PC-9 (cell line): ENCODE results near the gene EIF4E1B. TPM values are rescaled to one million over a fixed set of nuclear protein-coding genes. Genes with fewer than 3 reads are reported as not detected.

Experiments
- BruUV-seq: library from RNA; stranded (reverse); fragments of 400-500 nt; replicated peaks from 2 replicates; lab custom pipeline; 2021; lab: Mats Ljungman, UMichigan
- CTCF ChIA-PET: fragments of 300-600 bp; sonication (Branson Sonifier 250); formaldehyde crosslinking; loops from one replicate; lab custom pipeline; 2022; ENCODE audit warnings: antibody characterized with exemption; lab: Charles Lee
- POLR2A ChIA-PET: fragments of 300-600 bp; sonication (Branson Sonifier 250); formaldehyde crosslinking; loops from one replicate; lab custom pipeline; 2022; ENCODE audit warnings: antibody characterized with exemption; ENCODE audit not compliant: unreplicated experiment; lab: Charles Lee
- DNase-seq, 2 experiments: peaks; one replicate each; pipeline versions ENCODE4 v3.0.0 to v3.0.0-alpha.2; 2015 to 2022; ENCODE audit warnings: mixed read lengths in 1 of 2
- H2AFZ ChIP-seq: fragments of 200-600 bp; sonication (generic); 2 replicates; pipeline ENCODE4 v1.8.1; 2017; ENCODE audit warnings: antibody characterized with exemption
- H3F3A ChIP-seq: fragments of 200-600 bp; sonication (generic); 2 replicates; pipeline ENCODE4 v1.8.1; 2017; ENCODE audit warnings: antibody characterized with exemption, mild to moderate bottlenecking, low read depth; ENCODE audit not compliant: insufficient read depth
- H3K27ac ChIP-seq: fragments of 200-600 bp; sonication (generic); 2 replicates; pipeline ENCODE4 v1.6.1; 2016; ENCODE audit warnings: mixed run types
- H3K27me3 ChIP-seq: fragments of 200-600 bp; sonication (generic); 2 replicates; pipeline ENCODE4 v1.6.1; 2016; ENCODE audit warnings: low read depth, mixed run types; ENCODE audit not compliant: insufficient read depth
- H3K36me3 ChIP-seq: fragments of 200-600 bp; sonication (generic); 2 replicates; pipeline ENCODE4 v1.6.1; 2016; ENCODE audit warnings: low read depth, mixed run types
- H3K4me1 ChIP-seq: fragments of 200-600 bp; sonication (generic); replicated peaks from 2 replicates; pipeline ENCODE4 v1.6.1; 2016; ENCODE audit warnings: mixed run types; ENCODE audit not compliant: insufficient read depth
- H3K4me2 ChIP-seq: fragments of 200-600 bp; sonication (generic); 2 replicates; pipeline ENCODE4 v1.6.1; 2017; ENCODE audit warnings: mixed run types
- H3K4me3 ChIP-seq: fragments of 200-600 bp; sonication (generic); 2 replicates; pipeline ENCODE4 v1.6.1; 2016; ENCODE audit warnings: mixed run types
- H3K79me2 ChIP-seq: fragments of 200-600 bp; sonication (generic); 2 replicates; pipeline ENCODE4 v1.6.1; 2017; ENCODE audit warnings: low read depth, mixed run types
- H3K9me2 ChIP-seq: fragments of 200-600 bp; sonication (generic); 2 replicates; pipeline ENCODE4 v1.8.1; 2017; ENCODE audit warnings: mild to moderate bottlenecking; ENCODE audit not compliant: insufficient read depth
- H3K9me3 ChIP-seq: fragments of 200-600 bp; sonication (generic); 2 replicates; pipeline ENCODE4 v1.8.1; 2016; ENCODE audit warnings: low read depth; ENCODE audit not compliant: insufficient read depth
- H4K20me1 ChIP-seq: fragments of 200-600 bp; sonication (generic); 2 replicates; pipeline ENCODE4 v1.8.1; 2017; ENCODE audit not compliant: insufficient read depth
- CTCF ChIP-seq: fragments of 200-600 bp; sonication (generic); conservative IDR thresholded peaks from 2 replicates; pipeline ENCODE4 v1.6.1; 2017; ENCODE audit warnings: mixed run types, antibody characterized with exemption, mild to moderate bottlenecking, moderate library complexity
- EZH2 ChIP-seq: fragments of 200-600 bp; sonication (generic); IDR thresholded peaks from 2 replicates; pipeline ENCODE4 v1.8.0; 2017; ENCODE audit warnings: antibody characterized with exemption, low read depth
- intact Hi-C: fragments of 100-400 bp; cut with micrococcal nuclease; formaldehyde crosslinking; loops from one replicate; pipeline ENCODE4 v1.10.0; 2022; ENCODE audit not compliant: unreplicated experiment
- total RNA-seq: library from RNA; stranded (reverse); gene quantifications from 2 replicates; pipeline ENCODE4 v1.2.3, GENCODE V29; 2021

Gene EIF4E1B
- total RNA-seq, 1 experiment from 2014 or later = not detected

- Histone ChIP-seq H3K4me3 (no peak overlapping the region), H3K9me2 (no peaks in the 10 kb centered on the region), H3K79me2 (no peaks in the 10 kb centered on the region), H3K4me1 (peaks cover 9% of the 10 kb centered on the region; the same call in 1 of the 2 replicates), H3K27ac (no peak overlapping the region), H3F3A (no peaks in the 10 kb centered on the region), H3K9me3 (no peaks in the 10 kb centered on the region), H4K20me1 (no peaks in the 10 kb centered on the region), H2AFZ (no peak overlapping the region), H3K36me3 (no peaks in the 10 kb centered on the region), H3K27me3 (peaks cover 16% of the 10 kb centered on the region; the same call in 1 of the 2 replicates), H3K4me2 (no peak overlapping the region)
- DNase-seq = no peak
- CTCF ChIA-PET = no interaction called here
- no TSS peak for BruUV-seq
- POLR2A ChIA-PET = no interaction called here
- intact Hi-C loops = no loop called here
- TF ChIP-seq EZH2 (no peak), CTCF (no peak)
Observed at GRCh38 chr5:176619569-176620332, 10.7 kb upstream of the EIF4E1B start.

- no TSS peak for BruUV-seq
- CTCF ChIA-PET = no interaction called here
- TF ChIP-seq CTCF (no peak), EZH2 (no peak)
- no peaks in the 10 kb centered on the region for H3K79me2 ChIP-seq
- no peaks in the 10 kb centered on the region for H3F3A ChIP-seq
- no peaks in the 10 kb centered on the region for H3K9me3 ChIP-seq
- H3K4me1 ChIP-seq = peaks cover 2% of the 10 kb centered on the region; the same call in 1 of the 2 replicates
- H3K4me2 ChIP-seq = no peak overlapping the region
- H3K27me3 ChIP-seq = peaks cover 16% of the 10 kb centered on the region; the same call in 1 of the 2 replicates
- no peaks in the 10 kb centered on the region for H3K9me2 ChIP-seq
- DNase-seq = no peak
- H3K27ac ChIP-seq = no peak overlapping the region
- no peak overlapping the region for H2AFZ ChIP-seq
- H4K20me1 ChIP-seq = no peaks in the 10 kb centered on the region
- intact Hi-C loops = no loop called here
- H3K4me3 ChIP-seq = no peak overlapping the region
- no peaks in the 10 kb centered on the region for H3K36me3 ChIP-seq
- POLR2A ChIA-PET = no interaction called here
Observed at GRCh38 chr5:176620333-176620981, 10.0 kb upstream of the EIF4E1B start.

GRCh38 chr5:176621661-176622079 lies 8.8 kb upstream of the EIF4E1B start:
- no peaks in the 10 kb centered on the region for H4K20me1 ChIP-seq

More at GRCh38 chr5:176621661-176622079, 8.8 kb upstream of the EIF4E1B start:
- no peak for DNase-seq
- no TSS peak for BruUV-seq
- POLR2A ChIA-PET = no interaction called here
- Histone ChIP-seq H3K9me3 (no peaks in the 10 kb centered on the region), H3K27me3 (peaks cover 16% of the 10 kb centered on the region; the same call in 1 of the 2 replicates), H3K4me2 (no peak overlapping the region), H3K79me2 (no peaks in the 10 kb centered on the region), H3K36me3 (no peaks in the 10 kb centered on the region), H2AFZ (no peak overlapping the region), H3K27ac (no peak overlapping the region), H3K4me1 (no peaks in the 10 kb centered on the region), H3F3A (no peaks in the 10 kb centered on the region), H3K4me3 (no peak overlapping the region), H3K9me2 (no peaks in the 10 kb centered on the region)
- CTCF ChIA-PET = interaction anchor here (1.0 kb wide), 1 partner anchor 78 kb away, joined by 3 read pairs; no protein-coding TSS in a partner anchor
- intact Hi-C loops = no loop called here
- TF ChIP-seq EZH2 (no peak), CTCF (no peak)
